B cell (primary cell): ENCODE results near the gene PWWP2B.

Experiments
- CTCF ChIP-seq: fragments of 200-600 bp; IDR thresholded peaks from one replicate; pipeline ENCODE4 v1.8.0; 2022; ENCODE audit warnings: antibody characterized with exemption, mild to moderate bottlenecking
- EZH2 ChIP-seq: IDR thresholded peaks from 2 replicates; pipeline ENCODE4 v1.6.1; 2012; ENCODE audit warnings: borderline replicate concordance, low read depth, mild to moderate bottlenecking, moderate library complexity, low read length; ENCODE audit not compliant: insufficient read depth, poor library complexity, severe bottlenecking

- TF ChIP-seq CTCF (no peak), EZH2 (no peak)
These were observed 6.6 kb downstream of the PWWP2B start for GRCh38 chr10:132403511-132404168.
